HepG2 (cell line): ENCODE data around the gene MIA2. TPM values are rescaled to one million over a fixed set of nuclear protein-coding genes. Genes with fewer than 3 reads are reported as not detected.

Experiments
- AFF4 ChIP-seq: sonication (generic); formaldehyde crosslinking; IDR thresholded peaks from 2 replicates; pipeline ENCODE4 v1.4.0; 2020; ENCODE audit warnings: missing genetic modification reagents
- ARID5B ChIP-seq: IDR thresholded peaks from 2 replicates; pipeline ENCODE4 v1.4.0; 2020; ENCODE audit warnings: mild to moderate bottlenecking, missing genetic modification reagents
- CSRNP2 ChIP-seq: sonication (generic); formaldehyde crosslinking; conservative IDR thresholded peaks from 2 replicates; pipeline ENCODE4 v1.8.0; 2022; ENCODE audit warnings: low read depth, missing genetic modification reagents
- MTA1 ChIP-seq: sonication (generic); formaldehyde crosslinking; IDR thresholded peaks from 2 replicates; pipeline ENCODE4 v1.4.0; 2020; ENCODE audit warnings: missing genetic modification reagents, mild to moderate bottlenecking, borderline replicate concordance
- MXI1 ChIP-seq: IDR thresholded peaks from 3 replicates; pipeline ENCODE4 v1.6.1; 2012; ENCODE audit warnings: low read depth, low read length, inconsistent platforms, borderline replicate concordance
- MYPOP ChIP-seq: sonication (generic); formaldehyde crosslinking; IDR thresholded peaks from 2 replicates; pipeline ENCODE4 v1.8.1; 2023; ENCODE audit warnings: mild to moderate bottlenecking, moderate library complexity, missing genetic modification reagents
- NCOA2 ChIP-seq: sonication (generic); formaldehyde crosslinking; IDR thresholded peaks from 2 replicates; pipeline ENCODE4 v1.8.0; 2022; ENCODE audit warnings: inconsistent platforms
- SOX6 ChIP-seq, 2 experiments: fragments of 450-650 bp in 1 of 2; sonication (generic) in 1 of 2; formaldehyde crosslinking in 1 of 2; IDR thresholded peaks; 2 replicates each; pipeline versions ENCODE4 v1.4.0 to v1.6.1; 2017 to 2020; ENCODE audit warnings: antibody characterized with exemption in 1 of 2, mild to moderate bottlenecking in 1 of 2, missing genetic modification reagents in 1 of 2
- SRSF4 ChIP-seq: fragments of 200-400 bp; formaldehyde crosslinking; IDR thresholded peaks from one replicate; pipeline ENCODE4 v1.6.1; 2018; ENCODE audit warnings: mild to moderate bottlenecking, low read depth, low read length, moderate library complexity; ENCODE audit not compliant: poor library complexity, severe bottlenecking
- TFDP1 ChIP-seq: IDR thresholded peaks from 2 replicates; pipeline ENCODE4 v1.6.1; 2016; ENCODE audit warnings: missing compliant biosample characterization, missing genetic modification reagents, borderline replicate concordance
- XBP1 ChIP-seq: sonication (generic); formaldehyde crosslinking; IDR thresholded peaks from 2 replicates; pipeline ENCODE4 v1.5.0; 2020; ENCODE audit warnings: missing genetic modification reagents
- ZMYM4 ChIP-seq: sonication (generic); formaldehyde crosslinking; IDR thresholded peaks from 2 replicates; pipeline ENCODE4 v1.8.1; 2023; ENCODE audit warnings: mild to moderate bottlenecking, missing genetic modification reagents
- ZNF136 ChIP-seq: sonication (generic); formaldehyde crosslinking; IDR thresholded peaks from 2 replicates; pipeline ENCODE4 v1.8.1; 2022; ENCODE audit warnings: low read depth, mild to moderate bottlenecking, moderate library complexity, missing genetic modification reagents
- ZNF343 ChIP-seq: sonication (generic); formaldehyde crosslinking; IDR thresholded peaks from 2 replicates; pipeline ENCODE4 v1.4.0; 2020; ENCODE audit warnings: mild to moderate bottlenecking, missing genetic modification reagents
- ZNF512 ChIP-seq: sonication (generic); formaldehyde crosslinking; IDR thresholded peaks from 2 replicates; pipeline ENCODE4 v1.4.0; 2020; ENCODE audit warnings: mild to moderate bottlenecking, missing genetic modification reagents
- ZNF792 ChIP-seq: IDR thresholded peaks from 2 replicates; pipeline ENCODE4 v1.6.1; 2016
- polyA plus RNA-seq, 8 experiments: library from polyadenylated mRNA; depleted of rRNA in 3 of 8; stranded (reverse) in 7 of 8; unstranded in 1 of 8; fragments of >200 nt; fragmentation: Illumina TruSeq in 4 of 8; extraction: Trizol in 4 of 8; gene quantifications; 2 replicates each; pipeline versions ENCODE4 v1.2.1 to v1.2.3, GENCODE V29; 2011 to 2016; ENCODE audit warnings: low read depth in 4 of 8, missing spikeins in 1 of 8, mixed read lengths in 1 of 8; ENCODE audit not compliant: insufficient read depth in 1 of 8
- total RNA-seq, 5 experiments: library from RNA; depleted of rRNA; stranded (reverse); fragments of >200 nt; fragmentation: Illumina TruSeq; extraction: Trizol; gene quantifications; 2 replicates each; pipeline ENCODE4 v1.2.3, GENCODE V29; 2016; ENCODE audit warnings: low read depth in 1 of 5

Gene MIA2
- total and polyA plus RNA-seq, 2 of the 13 experiments (the other 11 are each of a cell fraction or from before 2014, with no cell fraction given): 134 to 158 TPM

GRCh38 chr14:39266525-39266870, 32.8 kb downstream of the MIA2 start (continued):
- peak; percentile 86; the same call in 1 of the 3 replicates for TF ChIP-seq MXI1
- peak; percentile 85 for TF ChIP-seq TFDP1
- TF ChIP-seq SOX6 (IDR thresholded peaks at IDR 0.05): no peak
- TF ChIP-seq SOX6 (CRISPR knock-in tag; IDR thresholded peaks at IDR 0.05): peak; percentile 78
- TF ChIP-seq MTA1 (CRISPR knock-in tag): peak; percentile 99; the same call in 1 of the 2 replicates
- 0 out of 2 replicates have a peak, but pooled peaks have one; percentile 74 for TF ChIP-seq ZNF512 (CRISPR knock-in tag)
- peak; percentile 96 for TF ChIP-seq ZNF343 (CRISPR knock-in tag)
- peak; percentile 98 for TF ChIP-seq ZMYM4 (CRISPR knock-in tag)
- peak; percentile 96 for TF ChIP-seq ARID5B (CRISPR knock-in tag)
- TF ChIP-seq XBP1: peak; percentile 91
- peak; percentile 48; the same call in 1 of the 2 replicates for TF ChIP-seq AFF4 (CRISPR knock-in tag)
- TF ChIP-seq ZNF792: peak; percentile 83
- TF ChIP-seq ZNF136 (CRISPR knock-in tag): peak; percentile 78
- peak; percentile 80 for TF ChIP-seq SRSF4
- peak; percentile 86 for TF ChIP-seq NCOA2 (CRISPR knock-in tag)
- no peak for TF ChIP-seq CSRNP2 (CRISPR knock-in tag)
- peak; percentile 98 for TF ChIP-seq MYPOP (CRISPR knock-in tag)
